Measurements from ENCODE around the gene SLAMF7. TPM values are rescaled to one million over a fixed set of nuclear protein-coding genes. Genes with fewer than 3 reads are reported as not detected.

Gene SLAMF7
- total and polyA plus RNA-seq, 10 of the 15 experiments (the other 5 are each of a cell fraction or from before 2014, with no cell fraction given), result 66.6 to 284 (median 108) TPM

DNA sequence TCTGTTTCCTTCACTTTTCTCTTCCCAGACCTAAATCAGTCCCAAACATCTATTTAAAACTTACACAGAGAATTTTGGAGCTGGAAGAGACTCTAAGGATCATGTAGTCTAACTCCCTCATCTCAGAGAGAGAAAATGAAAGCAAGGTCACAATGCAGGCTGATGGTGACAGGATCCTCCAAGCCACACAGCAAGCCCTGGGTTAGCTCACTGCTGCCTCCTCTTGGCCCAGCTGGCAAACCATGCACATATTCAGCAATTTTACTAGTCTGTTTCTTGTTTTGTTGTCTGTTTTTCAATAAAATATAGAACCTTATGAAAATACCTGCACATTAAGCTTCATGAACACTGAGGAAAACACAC, 29.2 kb downstream of the SLAMF7 start (continued):
- 0 out of 2 replicates have a peak, but pooled peaks have one; percentile 33 for TF ChIP-seq ATF2 (IDR thresholded peaks at IDR 0.05; ENCODE audit: low read length)
- TF ChIP-seq CUX1 (IDR thresholded peaks at IDR 0.05; ENCODE audit: insufficient replicate concordance, low read depth, low read length), result peak; percentile 42
- TF ChIP-seq RUNX3 (IDR thresholded peaks at IDR 0.05; ENCODE audit: low read length), result peak; percentile 82
- TF ChIP-seq CREB1 (IDR thresholded peaks at IDR 0.05; ENCODE audit: low read depth), result 0 out of 2 replicates have a peak, but pooled peaks have one; percentile 11
- no peak for TF ChIP-seq ATF7 (IDR thresholded peaks at IDR 0.05; ENCODE audit: low read depth)
- peak; percentile 28; the same call in 1 of the 2 replicates for TF ChIP-seq NR2F1 (conservative IDR thresholded peaks at IDR 0.05)
- peak; percentile 69; the same call in 1 of the 2 replicates for TF ChIP-seq ZNF24 (IDR thresholded peaks at IDR 0.05)
- TF ChIP-seq MXI1 (IDR thresholded peaks at IDR 0.05; ENCODE audit: low read depth, low read length), result peak; percentile 63
- TF ChIP-seq HSF1 (IDR thresholded peaks at IDR 0.05; ENCODE audit: low read depth, low read length), result no peak
- peak; percentile 97 for TF ChIP-seq YY1 (IDR thresholded peaks at IDR 0.05; ENCODE audit: low read depth, low read length)
- TF ChIP-seq RELA (IDR thresholded peaks at IDR 0.05; ENCODE audit: borderline replicate concordance, partially characterized antibody), result no peak
- TF ChIP-seq POU2F2 (IDR thresholded peaks at IDR 0.05; ENCODE audit: borderline replicate concordance, low read depth, low read length), result peak; percentile 62; the same call in 1 of the 3 replicates
- TF ChIP-seq KAT2A (conservative IDR thresholded peaks at IDR 0.05; ENCODE audit: control insufficient read depth, low read depth, low read length), result no peak
- TF ChIP-seq ZNF274 (IDR thresholded peaks at IDR 0.05; ENCODE audit: insufficient read depth, insufficient read length), result no peak
- TF ChIP-seq ZNF207 (IDR thresholded peaks at IDR 0.05; ENCODE audit: borderline replicate concordance), result no peak
- peak; percentile 96 for TF ChIP-seq RAD21 (IDR thresholded peaks at IDR 0.05; ENCODE audit: insufficient read depth, low read depth, low read length)
- TF ChIP-seq CHD2 (IDR thresholded peaks at IDR 0.05; ENCODE audit: borderline replicate concordance, low read depth, low read length), result no peak
- TF ChIP-seq ZNF384 (IDR thresholded peaks at IDR 0.05; ENCODE audit: borderline replicate concordance, low read depth, low read length), result no peak
- TF ChIP-seq TCF3 (IDR thresholded peaks at IDR 0.05; ENCODE audit: borderline replicate concordance, insufficient read depth, low read depth, low read length), result 0 out of 2 replicates have a peak, but pooled peaks have one; percentile 48
- no peak for TF ChIP-seq TCF7 (IDR thresholded peaks at IDR 0.05; ENCODE audit: borderline replicate concordance)
- TF ChIP-seq RBBP5 (conservative IDR thresholded peaks at IDR 0.05), result no peak
- TF ChIP-seq BHLHE40 (IDR thresholded peaks at IDR 0.05; ENCODE audit: borderline replicate concordance in 1 of 2, low read depth in 2 of 2, low read length in 1 of 2), result 0 out of 4 replicates have a peak, but pooled peaks of 1 of the 2 experiments have one; percentile 13
- peak; percentile 28; the same call in 1 of the 2 replicates for TF ChIP-seq CREM (IDR thresholded peaks at IDR 0.05; ENCODE audit: low read depth)
- peak; percentile 44 for TF ChIP-seq IKZF1 (conservative IDR thresholded peaks at IDR 0.05)

Measured in GM12878 (cell line).